Measurements from ENCODE around the gene RILPL2.

DNA sequence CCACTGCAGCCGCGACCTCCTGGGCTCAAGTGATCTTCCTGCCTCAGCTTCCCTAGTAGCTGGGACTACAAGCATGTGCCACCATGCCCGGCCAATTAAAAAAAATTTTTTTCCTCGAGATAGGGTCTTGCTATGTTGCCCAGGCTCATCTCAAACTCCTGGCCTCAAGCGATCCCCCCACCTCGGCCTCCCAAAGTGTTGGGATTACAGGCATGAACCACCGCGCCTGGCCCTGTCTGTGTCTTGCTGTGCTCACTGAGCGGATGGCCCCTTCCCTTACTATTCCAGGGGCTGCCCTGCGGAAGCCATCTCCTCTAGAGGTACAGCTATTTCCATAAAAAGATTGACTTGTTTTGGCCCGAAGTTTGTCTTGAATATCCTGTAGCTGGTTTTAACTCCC lies 41.6 kb upstream of the RILPL2 start:
- no peak for TF ChIP-seq ZFX (IDR thresholded peaks at IDR 0.05)
- TF ChIP-seq, protein P1, sequence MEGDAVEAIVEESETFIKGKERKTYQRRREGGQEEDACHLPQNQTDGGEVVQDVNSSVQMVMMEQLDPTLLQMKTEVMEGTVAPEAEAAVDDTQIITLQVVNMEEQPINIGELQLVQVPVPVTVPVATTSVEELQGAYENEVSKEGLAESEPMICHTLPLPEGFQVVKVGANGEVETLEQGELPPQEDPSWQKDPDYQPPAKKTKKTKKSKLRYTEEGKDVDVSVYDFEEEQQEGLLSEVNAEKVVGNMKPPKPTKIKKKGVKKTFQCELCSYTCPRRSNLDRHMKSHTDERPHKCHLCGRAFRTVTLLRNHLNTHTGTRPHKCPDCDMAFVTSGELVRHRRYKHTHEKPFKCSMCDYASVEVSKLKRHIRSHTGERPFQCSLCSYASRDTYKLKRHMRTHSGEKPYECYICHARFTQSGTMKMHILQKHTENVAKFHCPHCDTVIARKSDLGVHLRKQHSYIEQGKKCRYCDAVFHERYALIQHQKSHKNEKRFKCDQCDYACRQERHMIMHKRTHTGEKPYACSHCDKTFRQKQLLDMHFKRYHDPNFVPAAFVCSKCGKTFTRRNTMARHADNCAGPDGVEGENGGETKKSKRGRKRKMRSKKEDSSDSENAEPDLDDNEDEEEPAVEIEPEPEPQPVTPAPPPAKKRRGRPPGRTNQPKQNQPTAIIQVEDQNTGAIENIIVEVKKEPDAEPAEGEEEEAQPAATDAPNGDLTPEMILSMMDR (conservative IDR thresholded peaks at IDR 0.05), result no peak

All from C4-2B (cell line).